ENCODE data around the gene PPP4R2.
"Not testable (repeated sequence)": the region's sequence is repeated elsewhere in the genome, so short reads cannot be mapped to it uniquely, and the experiment has no call there.

DNA sequence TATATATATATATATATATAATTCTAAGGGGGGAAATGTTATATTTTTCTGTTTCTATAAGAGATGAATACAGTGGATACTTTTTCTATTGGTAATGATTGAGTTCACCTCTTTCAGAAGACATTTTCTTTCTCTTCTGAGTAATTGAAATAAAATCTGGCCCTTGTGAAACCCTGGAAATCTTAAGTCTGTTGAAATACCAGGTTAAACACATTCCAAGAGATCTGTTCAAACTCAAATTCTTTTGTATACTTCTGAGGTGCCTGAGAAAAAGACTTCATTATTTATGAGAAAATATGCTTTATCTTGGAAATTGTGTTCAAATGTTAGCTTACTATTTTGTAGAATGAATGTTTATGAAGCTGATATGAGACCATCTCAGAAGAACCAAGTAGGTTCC is 69.6 kb downstream of the PPP4R2 start:
- TF ChIP-seq POLR2A (IDR thresholded peaks at IDR 0.05) = not testable (repeated sequence)
- TF ChIP-seq, protein P1, sequence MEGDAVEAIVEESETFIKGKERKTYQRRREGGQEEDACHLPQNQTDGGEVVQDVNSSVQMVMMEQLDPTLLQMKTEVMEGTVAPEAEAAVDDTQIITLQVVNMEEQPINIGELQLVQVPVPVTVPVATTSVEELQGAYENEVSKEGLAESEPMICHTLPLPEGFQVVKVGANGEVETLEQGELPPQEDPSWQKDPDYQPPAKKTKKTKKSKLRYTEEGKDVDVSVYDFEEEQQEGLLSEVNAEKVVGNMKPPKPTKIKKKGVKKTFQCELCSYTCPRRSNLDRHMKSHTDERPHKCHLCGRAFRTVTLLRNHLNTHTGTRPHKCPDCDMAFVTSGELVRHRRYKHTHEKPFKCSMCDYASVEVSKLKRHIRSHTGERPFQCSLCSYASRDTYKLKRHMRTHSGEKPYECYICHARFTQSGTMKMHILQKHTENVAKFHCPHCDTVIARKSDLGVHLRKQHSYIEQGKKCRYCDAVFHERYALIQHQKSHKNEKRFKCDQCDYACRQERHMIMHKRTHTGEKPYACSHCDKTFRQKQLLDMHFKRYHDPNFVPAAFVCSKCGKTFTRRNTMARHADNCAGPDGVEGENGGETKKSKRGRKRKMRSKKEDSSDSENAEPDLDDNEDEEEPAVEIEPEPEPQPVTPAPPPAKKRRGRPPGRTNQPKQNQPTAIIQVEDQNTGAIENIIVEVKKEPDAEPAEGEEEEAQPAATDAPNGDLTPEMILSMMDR (IDR thresholded peaks at IDR 0.05) = not testable (repeated sequence)
